Testis (tissue), 3 donors: ENCODE results near the gene CIBAR2. TPM values are rescaled to one million over a fixed set of nuclear protein-coding genes. Genes with fewer than 3 reads are reported as not detected.

Experiments
- DNase-seq: peaks from one replicate; pipeline ENCODE4 v3.0.0-alpha.2; 2019
- H3K27ac ChIP-seq, 2 donors: fragments of 200-600 bp; sonication (generic); one replicate each; pipeline ENCODE4 v1.5.1; 2019
- H3K27me3 ChIP-seq: fragments of 200-600 bp; sonication (generic); one replicate; pipeline ENCODE4 v1.5.1; 2019
- H3K36me3 ChIP-seq: fragments of 200-600 bp; sonication (generic); one replicate; pipeline ENCODE4 v1.5.1; 2017; ENCODE audit warnings: low read depth; ENCODE audit errors: missing control alignments
- H3K4me1 ChIP-seq: fragments of 200-600 bp; sonication (generic); one replicate; pipeline ENCODE4 v1.5.1; 2019
- H3K4me3 ChIP-seq, 2 donors: fragments of 200-600 bp; sonication (generic); one replicate each; pipeline ENCODE4 v1.5.1; 2017 to 2019
- H3K9me3 ChIP-seq: fragments of 200-600 bp; sonication (generic); one replicate; pipeline ENCODE4 v1.5.1; 2017
- CTCF ChIP-seq, 3 experiments: fragments of 450-650 bp in 2 of 3; fragments of 200-600 bp in 1 of 3; sonication (generic) in 1 of 3; IDR thresholded peaks; one replicate each; pipeline ENCODE4 v1.5.1; 2016 to 2019; ENCODE audit warnings: antibody characterized with exemption in 3 of 3, mild to moderate bottlenecking in 2 of 3, moderate library complexity in 1 of 3
- POLR2A ChIP-seq: fragments of 450-650 bp; IDR thresholded peaks from one replicate; pipeline ENCODE4 v1.6.1; 2017; ENCODE audit warnings: antibody characterized with exemption, mild to moderate bottlenecking, moderate library complexity
- WGBS, 2 donors: methylation state at CpG; one replicate each; pipeline ENCODE4 v1.1.5; 2018; 5-methylcytosine and 5-hydroxymethylcytosine counted together
- intact Hi-C: fragments of 100-400 bp; cut with DNase I; formaldehyde crosslinking; loops from one replicate; pipeline ENCODE4 v1.15.1; 2023; ENCODE audit warnings: low total_unique reads
- polyA plus RNA-seq: library from polyadenylated mRNA; stranded (reverse); fragments of 350-450 nt; fragmentation: Illumina TruSeq; extraction: RNeasy Lipid Tissue Mini Kit (QIAGEN cat#74804); gene quantifications from one replicate; pipeline ENCODE4 v1.2.3, GENCODE V29; 2014; ENCODE audit warnings: low read depth, low replicate concordance; ENCODE audit not compliant: insufficient read depth
- total RNA-seq, 2 donors: library from RNA; depleted of rRNA; stranded (reverse); fragments of >200 nt; gene quantifications; one replicate each; pipeline ENCODE4 v1.2.3, GENCODE V29; 2016

CIBAR2 gene
- total and polyA plus RNA-seq, 3 donors from 2014 or later: 0.24 to 1.6 TPM; not detected in 1

- WGBS, 2 donors: 80 to 91% methylated on average over 14 to 19 of the region's 20 CpGs
- Histone ChIP-seq H3K36me3 (no peaks in the 10 kb centered on the region), H3K4me1 (peaks cover 24% of the 10 kb centered on the region), H3K9me3 (no peaks in the 10 kb centered on the region), H3K27ac (peak overlapping the region in 1 of 2 donors; percentile 21), H3K27me3 (no peaks in the 10 kb centered on the region), H3K4me3 (no peak overlapping the region)
- TF ChIP-seq POLR2A (no peak), CTCF (IDR thresholded peaks at IDR 0.05) (no peak)
- intact Hi-C loops: no loop called here
- DNase-seq: no peak
Measured at GRCh38 chr16:85145734-85146531, 33.7 kb upstream of the CIBAR2 start.

DNA sequence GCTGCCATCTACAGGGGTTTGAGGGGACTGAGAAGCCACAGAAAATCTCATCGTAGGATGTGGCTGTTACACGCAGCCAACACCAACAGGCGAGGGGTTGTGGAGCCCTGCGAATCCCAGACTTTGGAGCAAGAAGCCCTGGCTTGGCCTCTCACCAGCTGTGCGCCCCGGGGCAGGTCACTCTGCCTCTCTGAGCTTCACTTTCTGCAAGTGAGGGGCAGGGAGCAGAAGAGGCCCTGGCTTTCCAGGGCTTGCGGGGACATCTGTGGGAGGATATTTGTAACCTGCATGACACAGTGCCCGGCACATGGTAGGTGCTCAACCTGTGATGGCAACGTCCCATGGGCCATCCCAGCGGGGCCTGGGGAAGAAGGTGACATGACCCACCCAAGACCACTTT, 32.9 kb upstream of the CIBAR2 start:
- TF ChIP-seq CTCF (IDR thresholded peaks at IDR 0.05) (no peak), POLR2A (no peak)
- H3K36me3 ChIP-seq: no peaks in the 10 kb centered on the region
- WGBS, 2 donors: 92 to 94% methylated on average over 10 of the region's 10 CpGs
- intact Hi-C loops: no loop called here
- H3K27me3 ChIP-seq: no peaks in the 10 kb centered on the region
- H3K4me1 ChIP-seq: peaks cover 22% of the 10 kb centered on the region
- no peak for DNase-seq
- no peaks in the 10 kb centered on the region for H3K9me3 ChIP-seq
- H3K4me3 ChIP-seq: no peak overlapping the region
- H3K27ac ChIP-seq: no peak overlapping the region

GRCh38 chr16:85144026-85144915, 32.0 kb upstream of the CIBAR2 start:
- WGBS, 2 donors: 86 to 92% methylated on average over 23 to 26 of the region's 26 CpGs

DNA sequence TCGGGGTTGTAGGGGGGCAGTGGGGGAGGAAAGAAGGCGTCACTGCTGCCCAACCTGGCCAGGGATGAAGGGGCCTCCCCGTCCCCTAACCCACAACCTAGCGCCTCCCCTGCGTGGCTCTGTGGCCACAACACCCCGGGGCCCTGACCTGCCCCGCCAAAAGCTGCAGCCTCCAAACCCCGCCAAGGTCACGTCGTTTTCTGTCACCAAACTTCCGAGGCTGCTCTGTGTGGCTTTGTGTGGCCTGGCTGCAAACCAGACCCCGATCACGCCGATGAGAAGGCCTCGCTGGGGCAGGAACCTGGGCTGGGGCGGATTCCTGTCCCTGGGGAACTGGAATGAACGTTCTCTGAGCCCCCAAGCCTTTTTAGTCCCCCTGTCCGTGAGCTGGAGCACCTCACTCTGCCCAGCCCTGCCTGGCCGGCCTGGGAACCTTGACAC, 30.5 kb upstream of the CIBAR2 start:
- H3K9me3 ChIP-seq: no peaks in the 10 kb centered on the region
- no peak overlapping the region for H3K4me3 ChIP-seq
- peaks cover 19% of the 10 kb centered on the region for H3K4me1 ChIP-seq
- no peak overlapping the region for H3K27ac ChIP-seq
- intact Hi-C loops: no loop called here
- no peak for DNase-seq
- H3K36me3 ChIP-seq: no peaks in the 10 kb centered on the region
- WGBS, 2 donors: 56 to 75% methylated on average over 6 to 19 of the region's 19 CpGs
- H3K27me3 ChIP-seq: no peaks in the 10 kb centered on the region
- TF ChIP-seq CTCF (IDR thresholded peaks at IDR 0.05): no peak
- no peak for TF ChIP-seq POLR2A

More at GRCh38 chr16:85144026-85144915, 32.0 kb upstream of the CIBAR2 start:
- no peaks in the 10 kb centered on the region for H3K36me3 ChIP-seq
- H3K27ac ChIP-seq: no peak overlapping the region
- H3K4me3 ChIP-seq: no peak overlapping the region
- DNase-seq: no peak
- TF ChIP-seq CTCF (IDR thresholded peaks at IDR 0.05) (no peak), POLR2A (no peak)
- intact Hi-C loops: no loop called here
- peaks cover 15% of the 10 kb centered on the region for H3K4me1 ChIP-seq
- H3K27me3 ChIP-seq: no peaks in the 10 kb centered on the region
- no peaks in the 10 kb centered on the region for H3K9me3 ChIP-seq
